A673 (cell line): ENCODE measurements around the gene BCAS2.

Experiments
- CTCF ChIP-seq: fragments of 300-800, 200-600 bp; sonication (generic); conservative IDR thresholded peaks from 2 replicates; pipeline ENCODE4 v1.5.1; 2017; ENCODE audit warnings: low read depth, mild to moderate bottlenecking, antibody characterized with exemption, low read length, moderate library complexity, mixed read lengths
- EZH2 ChIP-seq: fragments of 200-600 bp; sonication (generic); IDR thresholded peaks from 2 replicates; pipeline ENCODE4 v1.6.1; 2017; ENCODE audit warnings: borderline replicate concordance, low read depth, mild to moderate bottlenecking, mixed read lengths, antibody characterized with exemption, low read length; ENCODE audit not compliant: poor library complexity, severe bottlenecking

DNA sequence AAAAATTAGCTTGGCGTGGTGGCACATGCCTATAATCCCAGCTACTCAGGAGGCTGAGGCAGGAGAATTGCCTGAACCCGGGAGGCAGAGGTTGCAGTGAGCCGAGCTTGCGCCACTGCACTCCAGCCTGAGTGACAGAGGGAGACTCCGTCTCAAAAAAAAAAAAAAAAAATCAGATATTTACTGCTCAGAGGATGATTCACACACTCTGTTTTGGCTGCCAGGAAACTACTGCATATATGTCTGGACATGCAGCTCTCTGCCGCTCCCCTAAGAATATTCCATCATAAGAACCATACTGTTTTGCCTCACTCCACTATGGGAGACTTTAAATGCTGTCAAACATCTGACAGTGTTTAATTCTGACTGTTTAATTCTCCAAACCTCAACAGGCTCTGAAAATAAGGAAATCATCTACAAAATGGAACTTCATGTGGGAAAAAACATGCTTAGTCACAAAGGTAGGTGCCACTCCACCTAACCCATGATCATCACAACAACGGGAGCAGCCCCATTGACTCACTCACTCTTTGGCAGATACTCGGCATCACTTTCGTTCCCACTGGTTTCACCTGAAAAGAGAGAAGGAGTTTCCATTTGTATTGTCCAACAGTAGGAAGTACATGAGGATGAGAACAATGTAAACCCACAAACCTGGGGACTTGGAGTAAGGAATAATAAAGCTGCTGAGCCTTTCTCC lies 29.3 kb upstream of the BCAS2 start:
- no peak for TF ChIP-seq CTCF
- no peak for TF ChIP-seq EZH2
